SH-SY5Y (cell line): ENCODE results near the gene CLPTM1.

Source experiments
- GATA2 ChIP-seq: IDR thresholded peaks from 2 replicates; pipeline ENCODE4 v1.6.1; 2011; ENCODE audit warnings: mild to moderate bottlenecking, low read depth, low read length
- GATA3 ChIP-seq: IDR thresholded peaks from 2 replicates; pipeline ENCODE4 v1.6.1; 2011; ENCODE audit warnings: low read depth, mild to moderate bottlenecking, low read length, moderate library complexity

DNA sequence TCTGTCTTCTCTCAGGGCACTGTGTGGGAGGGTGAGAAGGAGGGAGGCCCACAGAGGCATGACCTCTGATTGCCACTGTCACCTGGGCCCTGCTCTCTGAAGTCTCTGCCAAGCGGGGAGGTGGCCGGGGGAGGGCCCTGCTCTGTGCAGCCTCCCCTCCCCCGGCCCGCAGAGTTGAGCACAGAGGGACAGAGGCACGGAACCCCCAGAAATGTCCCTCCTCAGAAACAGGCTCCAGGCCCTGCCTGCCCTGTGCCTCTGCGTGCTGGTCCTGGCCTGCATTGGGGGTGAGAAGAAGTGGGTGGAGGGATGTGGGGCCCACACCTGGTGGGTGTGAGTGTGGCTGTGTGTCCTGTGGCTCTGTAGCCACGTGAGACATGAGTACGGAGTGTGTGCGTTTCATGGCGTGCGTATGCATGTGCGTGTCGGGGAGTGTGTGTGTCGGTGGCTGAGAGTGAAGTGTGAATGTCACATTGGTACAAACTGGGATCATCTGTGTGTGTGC, 13.1 kb upstream of the CLPTM1 start, which contains the start of gene APOC4:
- TF ChIP-seq GATA2 (no peak), GATA3 (no peak)
